Left ventricle myocardium superior (tissue), 1 donor: Measurements from ENCODE around the gene TAS2R1. TPM values are rescaled to one million over a fixed set of nuclear protein-coding genes. Genes with fewer than 3 reads are reported as not detected.
A peak's percentile ranks its signal among the peaks of the same experiment; 100 is the strongest.

Experiments
- ATAC-seq: fragments of 200-7000 bp; cut with Tn5 transposase; one replicate; pipeline ENCODE4 v1.9.1; 2020; ENCODE audit warnings: mild to moderate bottlenecking, moderate library complexity
- DNase-seq: peaks from one replicate; pipeline ENCODE4 v3.0.0-alpha.2; 2020
- intact Hi-C: fragments of 100-400 bp; cut with micrococcal nuclease; formaldehyde crosslinking; loops from one replicate; pipeline ENCODE4 v1.11.0; 2022
- long read RNA-seq: library from polyadenylated mRNA; unstranded; transcript quantifications from one replicate; pipeline ENCODE4 v2.0.0, GENCODE V29; 2021
- total RNA-seq: library from RNA; stranded (reverse); fragmentation: NEBNext Ultra II Directional; extraction: Animal tissue kit (Norgen Biotek cat#: 25700); gene quantifications from one replicate; pipeline ENCODE4 v1.2.1, GENCODE V29; 2021
- donor health status: DM: no; HTN: yes; CAD: no; lungs with severe emphysema.

The TAS2R1 gene
- not detected for total RNA-seq
- long read RNA-seq, result 0 reads

GRCh38 chr5:9630251-9630650 is at the start of gene TAS2R1:
TAS2R1 (minus strand) TSS chr5:9630351; CDS start chr5:9630032, 319 bp downstream.
- ATAC-seq (no peak), DNase-seq (no peak)
- intact Hi-C loops, result no loop called here

GRCh38 chr5:9670371-9670770 is 40.2 kb upstream of the TAS2R1 start:
- ATAC-seq (no peak), DNase-seq (no peak)
- intact Hi-C loops, result no loop called here

- intact Hi-C loops, result no loop called here
- ATAC-seq (no peak), DNase-seq (no peak)
Measured at GRCh38 chr5:9667906-9668305, 37.8 kb upstream of the TAS2R1 start.

- intact Hi-C loops, result no loop called here
- ATAC-seq, result no peak
Measured at GRCh38 chr5:9663891-9664290, 33.7 kb upstream of the TAS2R1 start.

GRCh38 chr5:9661316-9662015 is 31.3 kb upstream of the TAS2R1 start:
- ATAC-seq (no peak), DNase-seq (no peak)
- intact Hi-C loops, result no loop called here

More at GRCh38 chr5:9663891-9664290, 33.7 kb upstream of the TAS2R1 start:
- no peak for DNase-seq

GRCh38 chr5:9658706-9659105 is 28.6 kb upstream of the TAS2R1 start:
- intact Hi-C loops, result no loop called here
- DNase-seq (no peak), ATAC-seq (no peak)

GRCh38 chr5:9657819-9658218 is 27.7 kb upstream of the TAS2R1 start:
- intact Hi-C loops, result no loop called here
- DNase-seq (no peak), ATAC-seq (peak; percentile 82)

- ATAC-seq (no peak), DNase-seq (no peak)
- intact Hi-C loops, result no loop called here
Measured at GRCh38 chr5:9655641-9656040, 25.5 kb upstream of the TAS2R1 start.

GRCh38 chr5:9654886-9655285 is 24.7 kb upstream of the TAS2R1 start:
- ATAC-seq (no peak), DNase-seq (no peak)
- intact Hi-C loops, result no loop called here

- DNase-seq, result peak; percentile 84
- intact Hi-C loops, result no loop called here
- peak; percentile 95 for ATAC-seq
Measured at GRCh38 chr5:9653811-9654210, 23.7 kb upstream of the TAS2R1 start.

- DNase-seq (no peak), ATAC-seq (no peak)
- intact Hi-C loops, result no loop called here
Measured at GRCh38 chr5:9653061-9653460, 22.9 kb upstream of the TAS2R1 start.

GRCh38 chr5:9652295-9652694 is 22.1 kb upstream of the TAS2R1 start:
- ATAC-seq (no peak), DNase-seq (no peak)
- intact Hi-C loops, result no loop called here

GRCh38 chr5:9646843-9647242 is 16.7 kb upstream of the TAS2R1 start:
- intact Hi-C loops, result no loop called here
- ATAC-seq (no peak), DNase-seq (no peak)

GRCh38 chr5:9644630-9645029 is 14.5 kb upstream of the TAS2R1 start:
- intact Hi-C loops, result no loop called here
- no peak for DNase-seq
- no peak for ATAC-seq

GRCh38 chr5:9642621-9643020 is 12.5 kb upstream of the TAS2R1 start:
- intact Hi-C loops, result no loop called here
- DNase-seq (no peak), ATAC-seq (no peak)

- intact Hi-C loops, result no loop called here
- no peak for ATAC-seq
- no peak for DNase-seq
Measured at GRCh38 chr5:9641806-9642355, 11.7 kb upstream of the TAS2R1 start.

- intact Hi-C loops, result no loop called here
- ATAC-seq (no peak), DNase-seq (no peak)
Measured at GRCh38 chr5:9632495-9632894, 2.3 kb upstream of the TAS2R1 start.

- intact Hi-C loops, result no loop called here
- DNase-seq (no peak), ATAC-seq (no peak)
Measured at GRCh38 chr5:9627541-9627940, 2.6 kb downstream of the TAS2R1 start.

- intact Hi-C loops, result no loop called here
- no peak for DNase-seq
- ATAC-seq, result no peak
Measured at GRCh38 chr5:9626955-9627354, 3.2 kb downstream of the TAS2R1 start.

- intact Hi-C loops, result no loop called here
- DNase-seq, result no peak
- no peak for ATAC-seq
Measured at GRCh38 chr5:9625731-9626130, 4.4 kb downstream of the TAS2R1 start.

- DNase-seq (no peak), ATAC-seq (no peak)
- intact Hi-C loops, result no loop called here
Measured at GRCh38 chr5:9625286-9625685, 4.9 kb downstream of the TAS2R1 start.
